ENCODE results near the gene SEC31A.

SEC31A gene

DNA sequence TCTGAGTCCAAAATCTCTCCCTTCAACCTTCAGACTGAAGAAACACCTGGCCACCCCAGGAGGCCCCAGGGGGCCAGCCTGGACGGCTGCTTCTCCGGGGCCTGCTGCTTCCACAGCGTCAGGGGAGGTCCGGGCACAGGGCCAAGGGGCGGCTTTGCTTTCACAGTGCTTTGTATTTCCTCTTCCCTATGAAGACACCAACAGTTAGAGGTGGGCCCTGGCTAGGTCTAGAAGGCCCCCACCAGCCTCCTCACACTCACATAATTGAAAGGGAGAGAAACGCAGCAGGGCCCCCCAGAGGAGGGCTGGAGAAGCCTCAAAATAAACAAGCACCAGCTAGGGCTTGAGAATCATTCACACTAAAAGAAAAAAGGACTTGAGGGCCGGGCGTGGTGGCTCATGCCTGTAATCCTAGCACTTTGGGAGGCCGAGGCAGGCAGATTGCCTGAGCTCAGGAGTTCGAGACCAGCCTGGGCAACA, 110.2 kb downstream of the SEC31A start:
- no peak for DNase-seq (ENCODE audit: low spot score)
- TF ChIP-seq, protein P1, sequence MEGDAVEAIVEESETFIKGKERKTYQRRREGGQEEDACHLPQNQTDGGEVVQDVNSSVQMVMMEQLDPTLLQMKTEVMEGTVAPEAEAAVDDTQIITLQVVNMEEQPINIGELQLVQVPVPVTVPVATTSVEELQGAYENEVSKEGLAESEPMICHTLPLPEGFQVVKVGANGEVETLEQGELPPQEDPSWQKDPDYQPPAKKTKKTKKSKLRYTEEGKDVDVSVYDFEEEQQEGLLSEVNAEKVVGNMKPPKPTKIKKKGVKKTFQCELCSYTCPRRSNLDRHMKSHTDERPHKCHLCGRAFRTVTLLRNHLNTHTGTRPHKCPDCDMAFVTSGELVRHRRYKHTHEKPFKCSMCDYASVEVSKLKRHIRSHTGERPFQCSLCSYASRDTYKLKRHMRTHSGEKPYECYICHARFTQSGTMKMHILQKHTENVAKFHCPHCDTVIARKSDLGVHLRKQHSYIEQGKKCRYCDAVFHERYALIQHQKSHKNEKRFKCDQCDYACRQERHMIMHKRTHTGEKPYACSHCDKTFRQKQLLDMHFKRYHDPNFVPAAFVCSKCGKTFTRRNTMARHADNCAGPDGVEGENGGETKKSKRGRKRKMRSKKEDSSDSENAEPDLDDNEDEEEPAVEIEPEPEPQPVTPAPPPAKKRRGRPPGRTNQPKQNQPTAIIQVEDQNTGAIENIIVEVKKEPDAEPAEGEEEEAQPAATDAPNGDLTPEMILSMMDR (IDR thresholded peaks at IDR 0.05; ENCODE audit: borderline replicate concordance, control extremely low read depth, extremely low read depth, insufficient read depth, missing control alignments): no peak
- in situ Hi-C loops (cut with MboI; ENCODE audit: low sequenced_read_pairs, unreplicated experiment): no loop called here

DNA sequence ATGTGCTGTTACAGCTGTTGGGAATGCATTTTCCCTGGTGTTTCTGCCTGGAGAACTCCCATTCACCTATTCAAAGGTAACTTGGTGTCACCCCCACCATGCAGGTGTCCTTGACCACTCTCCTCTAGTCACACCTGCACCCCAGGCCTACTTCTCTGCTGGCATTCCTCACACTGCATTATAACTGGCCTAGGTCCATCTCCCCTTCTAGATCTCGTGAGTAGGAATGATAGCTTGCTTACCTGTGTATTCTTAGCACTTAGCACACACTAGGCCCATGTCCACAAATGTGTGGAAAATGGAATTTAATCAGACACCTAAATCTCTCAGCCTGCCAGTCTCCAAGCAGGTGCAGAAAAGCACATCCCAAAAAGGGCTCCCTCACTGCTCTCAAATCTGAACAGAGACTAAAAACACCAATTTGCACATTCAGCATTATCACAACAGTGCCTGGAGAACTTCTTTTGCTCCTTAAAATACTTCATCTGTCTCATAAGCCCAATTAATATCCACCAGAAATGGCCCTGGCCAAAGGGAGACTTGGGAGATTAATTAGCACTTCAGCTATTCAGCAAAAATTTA, 110.7 kb downstream of the SEC31A start:
- in situ Hi-C loops (cut with MboI; ENCODE audit: low sequenced_read_pairs, unreplicated experiment): no loop called here
- TF ChIP-seq, protein P1 (IDR thresholded peaks at IDR 0.05; ENCODE audit: borderline replicate concordance, control extremely low read depth, extremely low read depth, insufficient read depth, missing control alignments): no peak
- DNase-seq (ENCODE audit: low spot score): no peak

DNA sequence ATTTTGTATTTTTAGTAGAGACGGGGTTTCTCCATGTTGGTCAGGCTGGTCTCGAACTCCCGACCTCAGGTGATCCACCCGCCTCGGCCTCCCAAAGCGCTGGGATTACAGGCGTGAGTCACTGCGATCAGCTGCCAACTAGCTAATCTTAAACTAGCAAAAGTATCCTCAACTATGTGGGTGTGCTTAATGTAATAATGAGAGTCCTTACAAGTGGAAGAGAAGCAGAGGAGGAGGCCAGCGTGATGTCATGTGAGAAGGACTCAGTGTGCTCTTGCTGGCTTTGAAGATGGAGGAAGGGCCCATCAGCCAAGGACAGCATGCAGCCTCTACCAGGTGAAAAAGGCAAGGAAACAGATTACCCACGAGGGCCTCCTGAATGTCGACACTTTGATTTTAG, 111.9 kb downstream of the SEC31A start:
- DNase-seq (ENCODE audit: low spot score): no peak
- TF ChIP-seq, protein P1 (IDR thresholded peaks at IDR 0.05; ENCODE audit: borderline replicate concordance, control extremely low read depth, extremely low read depth, insufficient read depth, missing control alignments): no peak
- in situ Hi-C loops (cut with MboI; ENCODE audit: low sequenced_read_pairs, unreplicated experiment): no loop called here

DNA sequence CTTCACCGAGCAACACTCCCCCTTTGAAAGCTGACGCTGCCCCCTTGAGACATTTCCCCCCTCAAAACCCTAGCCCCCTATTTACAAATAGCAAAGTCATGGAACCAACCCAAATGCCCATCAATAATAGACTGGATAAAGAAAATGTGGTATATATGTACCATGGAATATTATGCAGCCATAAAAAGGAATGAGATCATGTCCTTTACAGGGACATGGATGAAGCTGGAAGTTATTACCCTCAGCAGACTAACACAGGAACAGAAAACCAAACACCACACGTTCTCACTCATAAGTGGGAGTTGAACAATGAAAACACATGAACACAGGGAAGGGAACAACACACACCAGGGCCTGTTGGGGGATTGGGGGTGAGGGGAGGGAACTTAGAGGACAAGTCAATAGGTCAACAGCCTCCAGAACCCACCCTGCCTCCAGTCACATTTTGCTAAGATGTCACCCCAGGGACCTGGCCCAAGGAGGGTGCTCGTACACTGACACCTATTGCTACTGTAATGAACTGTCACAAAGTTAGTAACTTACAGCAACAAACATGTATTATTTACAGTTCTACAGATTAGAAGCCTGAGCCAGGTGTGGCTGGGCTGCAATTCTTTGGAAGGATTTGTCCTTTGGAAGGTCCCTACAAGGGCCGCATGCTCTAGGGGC, 113.0 kb downstream of the SEC31A start:
- no peak for DNase-seq (ENCODE audit: low spot score)
- in situ Hi-C loops (cut with MboI; ENCODE audit: low sequenced_read_pairs, unreplicated experiment): no loop called here
- TF ChIP-seq, protein P1 (IDR thresholded peaks at IDR 0.05; ENCODE audit: borderline replicate concordance, control extremely low read depth, extremely low read depth, insufficient read depth, missing control alignments): no peak

DNA sequence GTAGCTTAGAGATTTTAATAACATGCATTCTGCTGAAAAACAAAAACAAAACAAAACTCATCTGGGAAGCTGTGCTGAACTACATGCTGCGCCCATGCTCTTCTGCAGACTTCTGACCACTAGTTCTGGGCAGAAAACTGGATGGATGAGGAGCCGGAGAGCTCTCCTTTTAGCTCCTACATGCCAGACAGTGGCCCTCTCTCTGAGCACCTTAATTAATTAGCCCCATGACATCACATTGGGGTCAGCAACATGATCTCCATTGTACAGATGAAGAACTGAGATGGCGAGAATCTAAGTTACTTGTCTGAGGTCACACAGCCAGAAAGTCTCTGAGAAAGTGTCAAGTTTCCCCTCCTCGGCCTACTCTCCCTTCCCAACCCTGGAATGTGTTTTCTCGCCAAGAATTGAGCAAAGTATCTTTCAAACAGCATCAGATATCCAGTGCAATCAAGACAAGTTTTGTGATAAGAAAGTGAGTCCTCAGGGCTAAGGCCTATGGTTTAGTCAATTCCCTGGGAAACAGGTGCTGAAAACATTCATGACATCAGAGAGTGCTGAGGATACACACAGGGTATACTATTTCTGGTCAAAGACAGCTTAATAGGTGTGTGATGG, 113.9 kb downstream of the SEC31A start:
- in situ Hi-C loops (cut with MboI; ENCODE audit: low sequenced_read_pairs, unreplicated experiment): no loop called here
- no peak for DNase-seq (ENCODE audit: low spot score)
- TF ChIP-seq, protein P1 (IDR thresholded peaks at IDR 0.05; ENCODE audit: borderline replicate concordance, control extremely low read depth, extremely low read depth, insufficient read depth, missing control alignments): no peak

DNA sequence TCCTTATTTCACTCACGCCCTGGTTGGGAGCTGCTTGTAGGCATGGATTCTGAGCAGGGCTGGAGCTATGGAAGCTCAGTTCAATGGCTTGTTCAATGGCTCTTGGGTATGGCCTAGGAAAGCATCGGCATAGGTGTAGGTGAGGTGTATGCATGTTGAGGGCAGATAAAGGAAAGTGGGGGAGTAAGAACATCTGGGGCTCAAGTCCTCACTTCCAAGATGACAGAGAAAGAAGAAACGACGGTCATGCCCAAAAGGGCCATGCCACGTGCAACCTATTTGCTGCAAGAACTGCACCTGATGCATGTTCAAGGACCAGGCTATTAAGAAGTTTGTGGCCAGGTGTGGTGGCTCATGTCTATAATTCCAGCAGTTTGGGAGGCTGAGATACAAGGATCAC, 115.7 kb downstream of the SEC31A start:
- TF ChIP-seq, protein P1 (IDR thresholded peaks at IDR 0.05; ENCODE audit: borderline replicate concordance, control extremely low read depth, extremely low read depth, insufficient read depth, missing control alignments): no peak
- in situ Hi-C loops (cut with MboI; ENCODE audit: low sequenced_read_pairs, unreplicated experiment): no loop called here
- DNase-seq (ENCODE audit: low spot score): no peak
